PC-3 (cell line): ENCODE data around the gene PRRT2. TPM values are rescaled to one million over a fixed set of nuclear protein-coding genes. Genes with fewer than 3 reads are reported as not detected.

Source experiments
- ATAC-seq: fragments of 200-7000 bp; cut with Tn5 transposase; 2 replicates; pipeline ENCODE4 v1.9.1; 2020; ENCODE audit warnings: mild to moderate bottlenecking, moderate library complexity
- BruUV-seq: library from RNA; stranded (reverse); fragments of 400-500 nt; replicated peaks from 2 replicates; lab custom pipeline; 2021; lab: Mats Ljungman, UMichigan
- CTCF ChIA-PET: fragments of 300-600 bp; sonication (Branson Sonifier 250); formaldehyde crosslinking; loops from one replicate; lab custom pipeline; 2022; ENCODE audit warnings: antibody characterized with exemption; lab: Charles Lee
- POLR2A ChIA-PET: fragments of 300-600 bp; sonication (Branson Sonifier 250); formaldehyde crosslinking; loops from one replicate; lab custom pipeline; 2022; ENCODE audit warnings: antibody characterized with exemption; ENCODE audit not compliant: unreplicated experiment; lab: Charles Lee
- DNase-seq: peaks from one replicate; pipeline ENCODE4 v3.0.0-alpha.2; 2015
- H2AFZ ChIP-seq: fragments of 300-600 bp; sonication (generic); 2 replicates; pipeline ENCODE4 v1.6.0; 2016; ENCODE audit warnings: antibody characterized with exemption, low read length
- H3F3A ChIP-seq: fragments of 300-600 bp; sonication (generic); one replicate; pipeline ENCODE4 v1.6.0; 2017; ENCODE audit warnings: antibody characterized with exemption, low read length, control low read depth, mild to moderate bottlenecking; ENCODE audit not compliant: unreplicated experiment
- H3K27ac ChIP-seq: fragments of 300-600 bp; sonication (generic); 2 replicates; pipeline ENCODE4 v1.5.1; 2016; ENCODE audit warnings: mild to moderate bottlenecking, low read length
- H3K27me3 ChIP-seq: fragments of 300-600 bp; sonication (generic); 2 replicates; pipeline ENCODE4 v1.6.1; 2016; ENCODE audit warnings: low read length, mixed read lengths
- H3K36me3 ChIP-seq: fragments of 300-600 bp; sonication (generic); 2 replicates; pipeline ENCODE4 v1.6.1; 2016; ENCODE audit warnings: low read depth, mixed run types, low read length, mixed read lengths
- H3K4me1 ChIP-seq: fragments of 300-600 bp; sonication (generic); 2 replicates; pipeline ENCODE4 v1.5.1; 2016; ENCODE audit warnings: low read length; ENCODE audit not compliant: insufficient read depth
- H3K4me2 ChIP-seq: fragments of 300-600 bp; sonication (generic); 2 replicates; pipeline ENCODE4 v1.6.0; 2016; ENCODE audit warnings: low read length
- H3K4me3 ChIP-seq: fragments of 300-600 bp; sonication (generic); 2 replicates; pipeline ENCODE4 v1.5.1; 2016; ENCODE audit warnings: mild to moderate bottlenecking, low read length, mixed read lengths
- H3K79me2 ChIP-seq: fragments of 300-600 bp; sonication (generic); 2 replicates; pipeline ENCODE4 v1.6.1; 2017; ENCODE audit warnings: low read length, mixed read lengths
- H3K9ac ChIP-seq: fragments of 300-600 bp; sonication (generic); 2 replicates; pipeline ENCODE4 v1.6.0; 2016; ENCODE audit warnings: mild to moderate bottlenecking, low read length
- H3K9me2 ChIP-seq: fragments of 300-600 bp; sonication (generic); replicated peaks from 2 replicates; pipeline ENCODE4 v1.6.1; 2016; ENCODE audit warnings: mixed run types, low read length, mixed read lengths
- H3K9me3 ChIP-seq: fragments of 300-600 bp; sonication (generic); 2 replicates; pipeline ENCODE4 v1.6.1; 2016; ENCODE audit warnings: low read length, mixed read lengths
- H4K20me1 ChIP-seq: fragments of 300-600 bp; sonication (generic); 2 replicates; pipeline ENCODE4 v1.6.1; 2016; ENCODE audit warnings: low read length, mixed read lengths
- CTCF ChIP-seq: fragments of 300-600 bp; sonication (generic); conservative IDR thresholded peaks from 2 replicates; pipeline ENCODE4 v1.5.1; 2017; ENCODE audit warnings: antibody characterized with exemption, low read depth, mild to moderate bottlenecking, low read length
- EZH2 ChIP-seq: fragments of 300-600 bp; sonication (generic); IDR thresholded peaks from one replicate; pipeline ENCODE4 v1.6.1; 2017; ENCODE audit warnings: antibody characterized with exemption, mild to moderate bottlenecking, low read length; ENCODE audit not compliant: unreplicated experiment
- EZH2phosphoT487 ChIP-seq: fragments of 300-600 bp; sonication (generic); IDR thresholded peaks from 2 replicates; pipeline ENCODE4 v1.6.1; 2018; ENCODE audit warnings: mild to moderate bottlenecking, antibody characterized with exemption, low read length, borderline replicate concordance
- intact Hi-C: fragments of 100-400 bp; cut with micrococcal nuclease; formaldehyde crosslinking; loops from 2 replicates; pipeline ENCODE4 v1.9.0; 2023
- total RNA-seq: library from RNA; depleted of rRNA; stranded (reverse); fragments of >200 nt; gene quantifications from 2 replicates; pipeline ENCODE4 v1.2.3, GENCODE V29; 2014

PRRT2 gene
- total RNA-seq, 1 experiment from 2014 or later, result 0.40 TPM

- intact Hi-C loops, result no loop called here
- TF ChIP-seq EZH2phosphoT487 (no peak), CTCF (no peak), EZH2 (no peak)
- ATAC-seq (no peak), DNase-seq (no peak)
- Histone ChIP-seq H3K4me3 (no peak overlapping the region), H4K20me1 (no peaks in the 10 kb centered on the region), H3F3A (no peaks in the 10 kb centered on the region), H3K27ac (no peak overlapping the region), H3K9me2 (no peaks in the 10 kb centered on the region), H3K27me3 (no peaks in the 10 kb centered on the region), H3K79me2 (no peaks in the 10 kb centered on the region), H3K4me1 (no peaks in the 10 kb centered on the region), H3K9me3 (no peaks in the 10 kb centered on the region), H3K9ac (no peak overlapping the region), H3K4me2 (no peak overlapping the region), H2AFZ (no peak overlapping the region), H3K36me3 (no peaks in the 10 kb centered on the region)
- BruUV-seq, result no TSS peak
- ChIA-PET POLR2A (no interaction called here), CTCF (no interaction called here)
Measured at GRCh38 chr16:29841631-29842030, 29.6 kb downstream of the PRRT2 start.

DNA sequence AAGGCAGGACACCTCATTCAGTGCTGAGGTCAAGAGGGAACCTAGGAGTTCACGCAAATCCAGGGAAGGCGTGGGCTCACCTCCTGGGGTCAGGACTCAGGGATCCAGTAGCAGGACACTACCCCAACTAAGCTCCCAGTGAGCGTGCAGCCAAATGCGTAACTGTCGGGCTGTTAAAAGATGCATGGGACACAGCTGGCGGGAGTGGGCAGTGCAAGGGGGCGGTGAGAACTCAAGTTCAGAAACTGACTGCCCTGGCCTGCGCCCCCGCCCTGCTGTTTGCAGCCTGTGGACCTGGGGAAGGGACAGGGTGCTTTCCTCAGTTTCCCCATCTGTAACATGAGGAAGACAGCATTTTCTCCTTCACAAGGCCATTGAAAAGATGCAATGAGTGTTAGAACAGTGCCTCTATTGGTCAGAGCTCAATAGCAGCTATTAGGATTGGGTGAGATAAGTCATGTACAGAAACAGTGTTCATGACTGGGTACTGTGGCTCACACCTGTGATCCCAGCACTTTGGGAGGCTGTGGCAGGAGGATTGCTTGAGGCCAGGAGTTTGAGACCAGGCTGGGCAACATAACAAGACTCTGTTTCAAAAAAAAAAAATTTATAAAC, 30.8 kb downstream of the PRRT2 start:
- ChIA-PET CTCF (interaction anchor here (0.9 kb wide), 1 partner anchor 23 kb away, joined by 8 read pairs; the partner anchor contains the start of gene MVP), POLR2A (interaction anchor here (0.6 kb wide), 1 partner anchor 38 kb away, joined by 3 read pairs; no protein-coding TSS in a partner anchor)
- Histone ChIP-seq H3K27me3 (no peaks in the 10 kb centered on the region), H3K27ac (no peak overlapping the region), H2AFZ (no peak overlapping the region), H3K9ac (no peak overlapping the region), H3K36me3 (no peaks in the 10 kb centered on the region), H3K79me2 (no peaks in the 10 kb centered on the region), H3K9me2 (no peaks in the 10 kb centered on the region), H3K4me1 (no peaks in the 10 kb centered on the region), H3K4me3 (no peak overlapping the region), H3K9me3 (no peaks in the 10 kb centered on the region), H3K4me2 (no peak overlapping the region), H4K20me1 (no peaks in the 10 kb centered on the region), H3F3A (no peaks in the 10 kb centered on the region)
- DNase-seq, result no peak
- ATAC-seq, result no peak
- TF ChIP-seq EZH2phosphoT487, result no peak
- no TSS peak for BruUV-seq
- intact Hi-C loops, result no loop called here

DNA sequence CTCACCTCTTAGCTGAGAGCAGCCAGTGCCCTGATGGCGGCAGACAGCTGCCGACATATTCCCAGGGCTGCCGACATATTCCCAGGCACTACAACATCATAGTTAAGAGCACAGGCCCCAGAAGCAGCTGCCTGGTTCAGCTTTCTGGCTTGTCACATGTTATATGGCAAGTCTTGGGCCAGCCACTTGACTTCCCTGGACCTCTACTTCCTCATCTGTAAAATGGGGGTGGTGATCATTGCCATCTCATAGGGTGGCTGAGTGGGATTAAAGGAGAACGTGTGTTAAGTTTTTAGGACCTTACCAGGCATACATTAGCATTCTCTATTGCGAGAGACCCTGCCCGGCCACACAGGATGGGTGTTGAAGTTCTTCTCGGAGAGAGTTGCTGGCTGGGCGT, 31.9 kb downstream of the PRRT2 start:
- Histone ChIP-seq H3K79me2 (no peaks in the 10 kb centered on the region), H3F3A (no peaks in the 10 kb centered on the region), H3K4me1 (no peaks in the 10 kb centered on the region), H2AFZ (no peak overlapping the region), H3K9me3 (no peaks in the 10 kb centered on the region), H3K9ac (no peak overlapping the region), H3K27me3 (no peaks in the 10 kb centered on the region), H3K4me2 (no peak overlapping the region), H3K27ac (no peak overlapping the region), H4K20me1 (no peaks in the 10 kb centered on the region), H3K9me2 (no peaks in the 10 kb centered on the region), H3K36me3 (no peaks in the 10 kb centered on the region), H3K4me3 (no peak overlapping the region)
- DNase-seq, result no peak
- ATAC-seq, result no peak
- TF ChIP-seq EZH2, result no peak
- TF ChIP-seq EZH2phosphoT487, result no peak
- no peak for TF ChIP-seq CTCF
- intact Hi-C loops, result no loop called here
- no TSS peak for BruUV-seq
- POLR2A ChIA-PET, result no interaction called here
- CTCF ChIA-PET, result no interaction called here
